ENCODE measurements around the gene SLC2A1.

DNA sequence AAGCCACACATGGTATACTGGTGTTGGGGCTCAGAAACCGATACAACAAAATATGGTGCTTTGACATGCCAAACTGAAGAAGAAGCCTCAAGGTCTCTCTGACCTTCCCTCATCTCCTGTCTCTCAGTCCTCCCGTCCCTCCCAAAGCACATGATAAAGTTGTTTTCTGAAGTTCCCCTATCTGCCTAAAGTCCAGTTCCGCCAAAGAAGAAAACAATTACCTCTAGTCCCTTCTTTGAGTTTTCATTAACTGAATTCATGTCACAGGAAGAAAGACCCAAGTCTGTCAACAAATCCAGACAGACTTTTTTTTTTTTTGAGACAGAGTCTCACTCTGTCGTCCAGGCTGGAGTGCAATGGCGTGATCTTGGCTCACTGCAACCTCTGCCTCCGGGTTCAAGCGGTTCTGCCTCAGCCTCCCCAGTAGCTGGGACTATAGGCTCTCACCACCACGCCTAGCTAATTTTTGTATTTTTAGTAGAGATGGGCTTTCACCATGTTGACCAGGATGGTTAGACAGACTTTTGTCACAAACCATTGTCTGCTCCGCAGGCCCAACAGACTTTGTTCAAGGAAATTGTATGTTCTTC, 32.2 kb upstream of the SLC2A1 start:
- TF ChIP-seq, protein P1, sequence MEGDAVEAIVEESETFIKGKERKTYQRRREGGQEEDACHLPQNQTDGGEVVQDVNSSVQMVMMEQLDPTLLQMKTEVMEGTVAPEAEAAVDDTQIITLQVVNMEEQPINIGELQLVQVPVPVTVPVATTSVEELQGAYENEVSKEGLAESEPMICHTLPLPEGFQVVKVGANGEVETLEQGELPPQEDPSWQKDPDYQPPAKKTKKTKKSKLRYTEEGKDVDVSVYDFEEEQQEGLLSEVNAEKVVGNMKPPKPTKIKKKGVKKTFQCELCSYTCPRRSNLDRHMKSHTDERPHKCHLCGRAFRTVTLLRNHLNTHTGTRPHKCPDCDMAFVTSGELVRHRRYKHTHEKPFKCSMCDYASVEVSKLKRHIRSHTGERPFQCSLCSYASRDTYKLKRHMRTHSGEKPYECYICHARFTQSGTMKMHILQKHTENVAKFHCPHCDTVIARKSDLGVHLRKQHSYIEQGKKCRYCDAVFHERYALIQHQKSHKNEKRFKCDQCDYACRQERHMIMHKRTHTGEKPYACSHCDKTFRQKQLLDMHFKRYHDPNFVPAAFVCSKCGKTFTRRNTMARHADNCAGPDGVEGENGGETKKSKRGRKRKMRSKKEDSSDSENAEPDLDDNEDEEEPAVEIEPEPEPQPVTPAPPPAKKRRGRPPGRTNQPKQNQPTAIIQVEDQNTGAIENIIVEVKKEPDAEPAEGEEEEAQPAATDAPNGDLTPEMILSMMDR (IDR thresholded peaks at IDR 0.05; ENCODE audit: insufficient read depth, low read length): no peak
- TF ChIP-seq POLR2AphosphoS5 (IDR thresholded peaks at IDR 0.05; ENCODE audit: low read depth) (no peak), GABPA (IDR thresholded peaks at IDR 0.05; ENCODE audit: low read depth) (no peak)
- TF ChIP-seq, protein P2, sequence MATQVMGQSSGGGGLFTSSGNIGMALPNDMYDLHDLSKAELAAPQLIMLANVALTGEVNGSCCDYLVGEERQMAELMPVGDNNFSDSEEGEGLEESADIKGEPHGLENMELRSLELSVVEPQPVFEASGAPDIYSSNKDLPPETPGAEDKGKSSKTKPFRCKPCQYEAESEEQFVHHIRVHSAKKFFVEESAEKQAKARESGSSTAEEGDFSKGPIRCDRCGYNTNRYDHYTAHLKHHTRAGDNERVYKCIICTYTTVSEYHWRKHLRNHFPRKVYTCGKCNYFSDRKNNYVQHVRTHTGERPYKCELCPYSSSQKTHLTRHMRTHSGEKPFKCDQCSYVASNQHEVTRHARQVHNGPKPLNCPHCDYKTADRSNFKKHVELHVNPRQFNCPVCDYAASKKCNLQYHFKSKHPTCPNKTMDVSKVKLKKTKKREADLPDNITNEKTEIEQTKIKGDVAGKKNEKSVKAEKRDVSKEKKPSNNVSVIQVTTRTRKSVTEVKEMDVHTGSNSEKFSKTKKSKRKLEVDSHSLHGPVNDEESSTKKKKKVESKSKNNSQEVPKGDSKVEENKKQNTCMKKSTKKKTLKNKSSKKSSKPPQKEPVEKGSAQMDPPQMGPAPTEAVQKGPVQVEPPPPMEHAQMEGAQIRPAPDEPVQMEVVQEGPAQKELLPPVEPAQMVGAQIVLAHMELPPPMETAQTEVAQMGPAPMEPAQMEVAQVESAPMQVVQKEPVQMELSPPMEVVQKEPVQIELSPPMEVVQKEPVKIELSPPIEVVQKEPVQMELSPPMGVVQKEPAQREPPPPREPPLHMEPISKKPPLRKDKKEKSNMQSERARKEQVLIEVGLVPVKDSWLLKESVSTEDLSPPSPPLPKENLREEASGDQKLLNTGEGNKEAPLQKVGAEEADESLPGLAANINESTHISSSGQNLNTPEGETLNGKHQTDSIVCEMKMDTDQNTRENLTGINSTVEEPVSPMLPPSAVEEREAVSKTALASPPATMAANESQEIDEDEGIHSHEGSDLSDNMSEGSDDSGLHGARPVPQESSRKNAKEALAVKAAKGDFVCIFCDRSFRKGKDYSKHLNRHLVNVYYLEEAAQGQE (IDR thresholded peaks at IDR 0.05; ENCODE audit: insufficient replicate concordance, low read depth): no peak

Measured in HL-60 (cell line).